Fibroblast of villous mesenchyme (primary cell): Measurements from ENCODE around the gene A3GALT2. TPM values are rescaled to one million over a fixed set of nuclear protein-coding genes. Genes with fewer than 3 reads are reported as not detected.

Experiments
- DNase-seq: peaks from one replicate; pipeline ENCODE4 v3.0.0-alpha.2; 2010; ENCODE audit warnings: low read depth
- H3K4me3 ChIP-seq: 2 replicates; pipeline ENCODE4 v1.5.1; 2011; ENCODE audit warnings: low read depth, mild to moderate bottlenecking, low read length
- total RNA-seq: library from RNA; depleted of rRNA; stranded (reverse); fragments of >200 nt; gene quantifications from 2 replicates; pipeline ENCODE4 v1.2.3, GENCODE V29; 2012
- TF ChIP-seq, protein P1 (sequence below): IDR thresholded peaks from 2 replicates; pipeline ENCODE4 v1.5.1; 2012; ENCODE audit warnings: low read depth, mild to moderate bottlenecking, low read length; ENCODE audit not compliant: insufficient read depth

Gene A3GALT2
- total RNA-seq, 1 donor, result not detected

DNA sequence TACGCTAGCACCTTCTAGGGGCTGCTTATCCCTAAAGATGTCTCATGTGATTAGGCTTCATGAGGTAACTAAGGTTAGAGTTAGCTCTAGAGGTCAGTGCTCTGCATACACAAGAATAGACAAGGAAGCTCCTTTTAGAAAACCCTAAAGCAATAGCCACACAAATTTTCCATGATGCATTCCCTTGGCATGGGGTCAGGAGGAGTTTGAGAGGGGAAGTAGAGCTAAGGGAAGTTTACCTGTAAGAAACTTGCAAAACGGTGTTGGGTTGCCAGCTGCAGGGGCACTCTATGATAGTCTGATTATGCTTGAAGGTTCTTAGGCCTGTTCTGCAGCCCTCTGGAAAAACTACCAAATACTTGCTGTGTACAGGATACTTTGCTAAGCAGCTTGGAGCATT lies 39.0 kb upstream of the A3GALT2 start:
- no peak overlapping the region for H3K4me3 ChIP-seq
- DNase-seq, result no peak
- TF ChIP-seq, protein P1, sequence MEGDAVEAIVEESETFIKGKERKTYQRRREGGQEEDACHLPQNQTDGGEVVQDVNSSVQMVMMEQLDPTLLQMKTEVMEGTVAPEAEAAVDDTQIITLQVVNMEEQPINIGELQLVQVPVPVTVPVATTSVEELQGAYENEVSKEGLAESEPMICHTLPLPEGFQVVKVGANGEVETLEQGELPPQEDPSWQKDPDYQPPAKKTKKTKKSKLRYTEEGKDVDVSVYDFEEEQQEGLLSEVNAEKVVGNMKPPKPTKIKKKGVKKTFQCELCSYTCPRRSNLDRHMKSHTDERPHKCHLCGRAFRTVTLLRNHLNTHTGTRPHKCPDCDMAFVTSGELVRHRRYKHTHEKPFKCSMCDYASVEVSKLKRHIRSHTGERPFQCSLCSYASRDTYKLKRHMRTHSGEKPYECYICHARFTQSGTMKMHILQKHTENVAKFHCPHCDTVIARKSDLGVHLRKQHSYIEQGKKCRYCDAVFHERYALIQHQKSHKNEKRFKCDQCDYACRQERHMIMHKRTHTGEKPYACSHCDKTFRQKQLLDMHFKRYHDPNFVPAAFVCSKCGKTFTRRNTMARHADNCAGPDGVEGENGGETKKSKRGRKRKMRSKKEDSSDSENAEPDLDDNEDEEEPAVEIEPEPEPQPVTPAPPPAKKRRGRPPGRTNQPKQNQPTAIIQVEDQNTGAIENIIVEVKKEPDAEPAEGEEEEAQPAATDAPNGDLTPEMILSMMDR, result no peak

DNA sequence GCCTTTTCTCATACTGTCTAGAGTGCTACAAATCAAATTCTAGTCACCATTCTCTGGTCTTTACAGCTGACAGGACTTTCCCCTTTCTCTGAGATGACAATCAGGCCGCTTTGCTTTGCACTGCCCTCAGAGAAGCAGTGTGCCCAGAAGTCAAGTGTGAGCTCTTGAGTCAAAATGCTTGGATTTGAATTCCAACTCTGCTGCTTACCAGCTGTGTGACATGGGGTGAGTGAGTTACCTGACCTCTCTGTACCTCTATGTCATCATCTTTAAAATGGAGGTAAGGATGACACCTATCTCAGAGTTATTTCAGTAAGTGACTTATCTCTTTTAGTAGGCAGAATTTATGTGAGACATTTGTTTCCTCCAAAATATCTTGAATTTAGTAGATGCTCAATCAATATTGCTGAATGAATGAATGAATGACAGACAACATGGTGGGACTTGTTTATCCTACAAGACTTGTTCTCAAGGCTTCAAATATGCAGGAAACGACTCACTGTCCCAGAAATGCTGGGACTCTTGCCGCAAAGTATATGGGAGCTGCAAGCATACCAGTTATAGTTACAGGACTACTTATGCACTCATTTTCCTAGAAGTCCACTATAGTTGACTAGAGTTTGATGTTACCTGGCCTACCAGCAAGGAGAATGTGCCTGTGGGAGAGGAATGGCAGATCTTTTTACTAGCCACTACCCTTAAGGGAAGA lies 38.1 kb upstream of the A3GALT2 start:
- no peak for DNase-seq
- no peak overlapping the region for H3K4me3 ChIP-seq
- TF ChIP-seq, protein P1, result no peak

DNA sequence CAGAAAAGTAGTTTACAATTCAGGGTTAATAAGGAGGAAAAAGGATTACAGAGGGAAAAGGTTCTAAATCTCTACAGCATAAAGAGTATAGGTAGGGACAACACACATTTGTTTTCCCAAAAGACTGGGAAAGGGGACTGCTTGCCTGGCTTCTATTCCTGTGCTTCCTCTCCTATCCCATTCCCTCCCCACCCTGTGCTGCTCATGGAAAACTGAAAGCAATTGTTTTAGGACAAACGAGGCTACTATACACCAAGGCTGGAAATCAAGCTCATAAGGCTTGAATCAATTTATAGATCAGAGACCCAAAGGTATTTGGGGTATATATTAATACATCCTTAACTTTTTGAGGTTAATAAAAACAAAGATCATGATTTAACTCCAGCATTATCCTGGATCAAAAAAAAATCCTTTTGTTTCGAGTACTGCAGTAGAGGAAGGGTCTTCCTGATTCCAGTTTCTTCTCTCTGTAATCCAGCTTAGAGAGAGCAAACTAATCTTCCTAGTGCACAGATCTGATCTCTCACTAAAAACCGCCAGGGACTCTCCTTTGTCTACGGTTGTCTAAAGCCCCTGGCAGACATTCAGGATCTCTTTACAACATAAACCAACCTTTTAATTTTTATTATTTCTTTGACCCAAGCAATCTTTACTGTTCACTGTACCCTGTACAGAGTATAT lies 37.4 kb upstream of the A3GALT2 start:
- H3K4me3 ChIP-seq, result no peak overlapping the region
- no peak for DNase-seq
- TF ChIP-seq, protein P1, result no peak

DNA sequence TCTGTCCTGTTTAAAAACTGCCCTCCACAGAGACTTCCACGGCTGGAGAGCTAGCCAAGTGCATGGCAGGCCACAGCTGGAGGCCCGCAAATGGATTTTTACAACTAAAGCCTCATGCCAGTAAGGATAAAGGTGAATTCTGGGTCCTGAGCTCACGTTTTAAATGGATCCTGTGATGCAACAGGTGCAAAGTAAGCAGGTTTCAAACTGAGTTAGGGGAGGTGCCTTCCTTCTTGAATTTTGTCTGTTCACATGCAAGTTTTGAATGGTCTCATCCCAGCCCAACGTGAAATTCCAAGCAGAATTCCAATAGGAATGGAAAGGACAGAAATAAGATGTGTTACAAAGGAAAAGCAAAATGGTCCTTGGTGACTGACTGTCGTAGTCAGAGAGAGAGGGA lies 36.2 kb upstream of the A3GALT2 start:
- DNase-seq, result no peak
- H3K4me3 ChIP-seq, result no peak overlapping the region
- TF ChIP-seq, protein P1, result no peak

DNA sequence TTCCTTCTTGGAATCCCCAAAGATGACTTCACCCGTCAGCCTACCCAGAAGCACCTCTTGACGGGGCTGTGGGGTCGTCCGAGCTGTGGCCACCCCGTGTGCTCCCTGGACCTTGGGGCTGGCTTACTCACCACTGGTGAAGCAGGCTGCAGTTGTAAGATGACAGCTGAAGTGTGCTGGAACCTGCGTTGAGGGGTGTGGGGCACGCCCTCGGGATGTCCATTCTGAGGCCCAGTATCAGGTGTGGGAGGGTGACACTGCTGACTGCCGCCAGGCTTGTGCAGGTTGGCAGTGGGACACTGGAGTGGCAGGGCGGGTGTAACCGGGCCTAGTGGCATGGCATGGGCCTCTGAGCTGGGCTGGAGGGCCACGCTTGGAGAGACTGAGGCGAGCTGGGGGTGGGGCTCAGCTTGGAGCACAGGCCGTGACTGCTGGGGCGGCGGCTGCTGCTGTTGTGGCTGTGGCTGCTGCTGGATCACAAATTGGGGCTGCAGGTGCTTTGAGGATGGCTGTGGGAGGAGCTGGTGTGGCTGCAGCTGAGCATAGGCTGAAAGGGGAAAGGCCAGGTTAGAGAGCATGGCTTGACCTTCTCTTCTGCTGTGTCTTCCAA lies 33.9 kb upstream of the A3GALT2 start:
- TF ChIP-seq, protein P1, result no peak
- no peak overlapping the region for H3K4me3 ChIP-seq
- no peak for DNase-seq

DNA sequence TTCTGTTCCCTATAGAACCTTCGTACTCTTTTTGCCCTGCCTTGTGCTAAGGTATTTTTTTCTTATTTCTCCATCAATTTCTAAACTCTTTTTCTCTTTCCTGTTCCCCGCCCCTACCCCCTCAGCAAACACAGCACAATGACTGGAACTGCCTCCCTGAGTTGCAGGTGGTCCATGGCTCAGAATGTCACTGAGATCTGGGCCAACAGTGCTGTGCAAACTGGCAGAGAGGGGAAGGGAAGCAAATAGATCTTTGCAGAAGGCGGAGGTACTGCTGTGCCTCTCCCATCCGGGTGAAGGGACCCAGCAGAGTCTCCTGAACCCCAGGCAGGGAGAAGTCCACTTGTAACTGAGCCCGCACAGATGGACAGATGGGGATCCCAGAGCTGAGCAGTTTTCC lies 32.6 kb upstream of the A3GALT2 start:
- no peak overlapping the region for H3K4me3 ChIP-seq
- TF ChIP-seq, protein P1, result no peak
- DNase-seq, result no peak
